K562 (cell line): ENCODE measurements around the gene SSBP2. TPM values are rescaled to one million over a fixed set of nuclear protein-coding genes. Genes with fewer than 3 reads are reported as not detected.

Source experiments
- ARNT ChIP-seq, 2 experiments: fragments of 450-650 bp; IDR thresholded peaks; 2 replicates each; pipeline ENCODE4 v1.6.1; 2016; ENCODE audit warnings: mild to moderate bottlenecking in 1 of 2
- CBX1 ChIP-seq: sonication (generic); IDR thresholded peaks from 2 replicates; pipeline ENCODE4 v1.6.1; 2016; ENCODE audit warnings: antibody characterized with exemption, low read depth, mild to moderate bottlenecking
- CSDE1 ChIP-seq, 2 experiments: fragments of 450-650 bp; IDR thresholded peaks; 2 replicates each; pipeline ENCODE4 v1.6.1; 2016; ENCODE audit warnings: mild to moderate bottlenecking in 1 of 2
- CUX1 ChIP-seq: fragments of 200-800 bp; sonication (Bioruptor generic); IDR thresholded peaks from 2 replicates; pipeline ENCODE4 v1.6.1; 2016; ENCODE audit warnings: missing genetic modification characterization, missing compliant biosample characterization
- EP300 ChIP-seq: IDR thresholded peaks from 2 replicates; pipeline ENCODE4 v1.6.1; 2012; ENCODE audit warnings: low read length, improper control_type of control experiment
- FOXM1 ChIP-seq, 2 experiments: fragments of 450-650 bp in 1 of 2; sonication (generic) in 1 of 2; formaldehyde crosslinking in 1 of 2; IDR thresholded peaks; 2 replicates each; pipeline versions ENCODE4 v1.6.1 to v1.9.0; 2017 to 2022; ENCODE audit warnings: low read depth in 2 of 2, mild to moderate bottlenecking in 2 of 2, missing genetic modification reagents in 1 of 2, moderate library complexity in 1 of 2
- MCM2 ChIP-seq: fragments of 450-650 bp; IDR thresholded peaks from 2 replicates; pipeline ENCODE4 v1.6.1; 2017; ENCODE audit warnings: low read depth, mild to moderate bottlenecking
- NCOA6 ChIP-seq: fragments of 450-650 bp; IDR thresholded peaks from 2 replicates; pipeline ENCODE4 v1.6.1; 2017; ENCODE audit warnings: mild to moderate bottlenecking
- TCF7L2 ChIP-seq: fragments of 150-350 bp; IDR thresholded peaks from 2 replicates; pipeline ENCODE4 v1.6.1; 2016; ENCODE audit warnings: low read depth, mild to moderate bottlenecking, low read length, moderate library complexity
- ZNF449 ChIP-seq: fragments of 250-450 bp; sonication (Bioruptor Pico); IDR thresholded peaks from 2 replicates; pipeline ENCODE4 v1.8.0; 2022; ENCODE audit warnings: moderate library complexity, mild to moderate bottlenecking, inconsistent platforms
- ZNF561 ChIP-seq: fragments of 450-650 bp; formaldehyde crosslinking; conservative IDR thresholded peaks from 2 replicates; pipeline ENCODE4 v1.4.0; 2020; ENCODE audit warnings: mild to moderate bottlenecking, moderate library complexity
- polyA plus RNA-seq, 8 experiments: library from polyadenylated mRNA; depleted of rRNA in 4 of 8; stranded (reverse) in 5 of 8; unstranded in 3 of 8; fragments of >200 nt; fragmentation: Nextera tagmentation in 2 of 8; fragmentation: Illumina TruSeq in 1 of 8; extraction: Ambion mirVana in 2 of 8; extraction: Trizol in 1 of 8; gene quantifications; 2 replicates each; pipeline versions ENCODE4 v1.2.1 to v1.2.3, GENCODE V29; 2011 to 2014; ENCODE audit warnings: inconsistent platforms in 1 of 8, missing spikeins in 1 of 8
- total RNA-seq, 7 experiments: library from RNA; depleted of rRNA in 6 of 7; stranded (reverse); fragments of >200 nt in 6 of 7; fragmentation: Illumina TruSeq in 2 of 7; extraction: Trizol in 2 of 7; gene quantifications; 2 replicates each; pipeline versions ENCODE4 v1.2.1 to v1.2.3, GENCODE V29; 2011 to 2021; ENCODE audit warnings: low replicate concordance in 1 of 7
- TF ChIP-seq, protein P1 (sequence below), 2 experiments: fragments of 450-650 bp in 1 of 2; sonication (generic) in 1 of 2; formaldehyde crosslinking in 1 of 2; IDR thresholded peaks; 2 replicates each; pipeline versions ENCODE4 v1.7.1 to v1.9.0; 2016 to 2022; ENCODE audit warnings: inconsistent platforms in 1 of 2, mild to moderate bottlenecking in 1 of 2, missing genetic modification reagents in 1 of 2

The SSBP2 gene
- total and polyA plus RNA-seq, 9 of the 15 experiments (the other 6 are each of a cell fraction or from before 2014, with no cell fraction given), result 22.3 to 133 (median 42.1) TPM

- TF ChIP-seq ZNF449 (CRISPR knock-in tag) (no peak), EP300 (peak; percentile 57; the same call in 1 of the 2 replicates), MCM2 (no peak), CBX1 (no peak), CSDE1 (IDR thresholded peaks at IDR 0.05) (no peak), CUX1 (CRISPR knock-in tag) (no peak), FOXM1 (IDR thresholded peaks at IDR 0.05; ENCODE audit: low read depth) (peak; percentile 32; the same call in 1 of the 2 replicates), FOXM1 (CRISPR knock-in tag; IDR thresholded peaks at IDR 0.05; ENCODE audit: low read depth) (no peak), NCOA6 (no peak), TCF7L2 (no peak), ARNT (IDR thresholded peaks at IDR 0.05) (no peak), ZNF561 (no peak)
- TF ChIP-seq, protein P1, sequence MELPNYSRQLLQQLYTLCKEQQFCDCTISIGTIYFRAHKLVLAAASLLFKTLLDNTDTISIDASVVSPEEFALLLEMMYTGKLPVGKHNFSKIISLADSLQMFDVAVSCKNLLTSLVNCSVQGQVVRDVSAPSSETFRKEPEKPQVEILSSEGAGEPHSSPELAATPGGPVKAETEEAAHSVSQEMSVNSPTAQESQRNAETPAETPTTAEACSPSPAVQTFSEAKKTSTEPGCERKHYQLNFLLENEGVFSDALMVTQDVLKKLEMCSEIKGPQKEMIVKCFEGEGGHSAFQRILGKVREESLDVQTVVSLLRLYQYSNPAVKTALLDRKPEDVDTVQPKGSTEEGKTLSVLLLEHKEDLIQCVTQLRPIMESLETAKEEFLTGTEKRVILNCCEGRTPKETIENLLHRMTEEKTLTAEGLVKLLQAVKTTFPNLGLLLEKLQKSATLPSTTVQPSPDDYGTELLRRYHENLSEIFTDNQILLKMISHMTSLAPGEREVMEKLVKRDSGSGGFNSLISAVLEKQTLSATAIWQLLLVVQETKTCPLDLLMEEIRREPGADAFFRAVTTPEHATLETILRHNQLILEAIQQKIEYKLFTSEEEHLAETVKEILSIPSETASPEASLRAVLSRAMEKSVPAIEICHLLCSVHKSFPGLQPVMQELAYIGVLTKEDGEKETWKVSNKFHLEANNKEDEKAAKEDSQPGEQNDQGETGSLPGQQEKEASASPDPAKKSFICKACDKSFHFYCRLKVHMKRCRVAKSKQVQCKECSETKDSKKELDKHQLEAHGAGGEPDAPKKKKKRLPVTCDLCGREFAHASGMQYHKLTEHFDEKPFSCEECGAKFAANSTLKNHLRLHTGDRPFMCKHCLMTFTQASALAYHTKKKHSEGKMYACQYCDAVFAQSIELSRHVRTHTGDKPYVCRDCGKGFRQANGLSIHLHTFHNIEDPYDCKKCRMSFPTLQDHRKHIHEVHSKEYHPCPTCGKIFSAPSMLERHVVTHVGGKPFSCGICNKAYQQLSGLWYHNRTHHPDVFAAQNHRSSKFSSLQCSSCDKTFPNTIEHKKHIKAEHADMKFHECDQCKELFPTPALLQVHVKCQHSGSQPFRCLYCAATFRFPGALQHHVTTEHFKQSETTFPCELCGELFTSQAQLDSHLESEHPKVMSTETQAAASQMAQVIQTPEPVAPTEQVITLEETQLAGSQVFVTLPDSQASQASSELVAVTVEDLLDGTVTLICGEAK (IDR thresholded peaks at IDR 0.05), result no peak
- TF ChIP-seq, protein P1 (CRISPR knock-in tag; IDR thresholded peaks at IDR 0.05), result no peak
These were observed 12.5 kb upstream of the SSBP2 start (continued) for GRCh38 chr5:81763294-81763928.
